Neural cell (in vitro differentiated cells): Measurements from ENCODE around the gene SPPL2A. TPM values are rescaled to one million over a fixed set of nuclear protein-coding genes. Genes with fewer than 3 reads are reported as not detected.

Experiments used
- H2AFZ ChIP-seq: fragments of 200-600, 300-800 bp; sonication (generic), shearing (Covaris generic); 2 replicates; pipeline ENCODE4 v1.6.0; 2014; ENCODE audit warnings: low read depth, mild to moderate bottlenecking, antibody characterized with exemption, low read length, moderate library complexity
- H3F3A ChIP-seq: fragments of 200-600 bp; shearing (Covaris generic); 2 replicates; pipeline ENCODE4 v1.6.1; 2016; ENCODE audit warnings: mild to moderate bottlenecking, moderate library complexity, mixed read lengths, antibody characterized with exemption, low read length; ENCODE audit not compliant: insufficient read depth, poor library complexity, severe bottlenecking
- H3K27ac ChIP-seq: fragments of 200-600, 300-800 bp; sonication (generic), shearing (Covaris generic); 2 replicates; pipeline ENCODE4 v1.5.1; 2014; ENCODE audit warnings: mild to moderate bottlenecking, low read length, moderate library complexity
- H3K27me3 ChIP-seq: fragments of 300-800, 200-600 bp; sonication (generic), shearing (Covaris generic); 2 replicates; pipeline ENCODE4 v1.6.0; 2014; ENCODE audit warnings: mild to moderate bottlenecking, low read depth, low read length, moderate library complexity; ENCODE audit not compliant: insufficient read depth
- H3K36me3 ChIP-seq: fragments of 300-800, 200-600 bp; sonication (generic), shearing (Covaris generic); 2 replicates; pipeline ENCODE4 v1.5.1; 2014; ENCODE audit warnings: mild to moderate bottlenecking, antibody characterized with exemption, low read length, moderate library complexity; ENCODE audit not compliant: insufficient read depth
- H3K4me2 ChIP-seq: fragments of 300-800, 200-600 bp; sonication (generic), shearing (Covaris generic); 2 replicates; pipeline ENCODE4 v1.6.0; 2014; ENCODE audit warnings: mild to moderate bottlenecking, low read length
- H3K4me3 ChIP-seq: fragments of 300-800, 200-600 bp; sonication (generic), shearing (Covaris generic); 2 replicates; pipeline ENCODE4 v1.5.1; 2014; ENCODE audit warnings: mild to moderate bottlenecking, low read length, moderate library complexity
- H3K79me2 ChIP-seq: fragments of 200-600 bp; shearing (Covaris generic); replicated peaks from 2 replicates; pipeline ENCODE4 v1.6.0; 2014; ENCODE audit warnings: mild to moderate bottlenecking, low read length, moderate library complexity; ENCODE audit not compliant: insufficient read depth
- H3K9ac ChIP-seq: fragments of 300-800, 200-600 bp; sonication (generic), shearing (Covaris generic); 2 replicates; pipeline ENCODE4 v1.6.1; 2016; ENCODE audit warnings: mild to moderate bottlenecking, low read length, mixed read lengths
- H3K9me2 ChIP-seq: fragments of 200-600 bp; shearing (Covaris generic); 2 replicates; pipeline ENCODE4 v1.6.1; 2016; ENCODE audit warnings: mild to moderate bottlenecking, low read length, mixed read lengths; ENCODE audit not compliant: insufficient read depth
- H3K9me3 ChIP-seq: fragments of 200-600, 300-800 bp; sonication (generic), shearing (Covaris generic); 2 replicates; pipeline ENCODE4 v1.6.1; 2016; ENCODE audit warnings: mild to moderate bottlenecking, mixed run types, low read length, moderate library complexity, mixed read lengths
- H4K20me1 ChIP-seq: fragments of 200-600 bp; shearing (Covaris generic); 2 replicates; pipeline ENCODE4 v1.6.1; 2016; ENCODE audit warnings: mild to moderate bottlenecking, mixed run types; ENCODE audit not compliant: insufficient read depth
- CTCF ChIP-seq: fragments of 450-650 bp; IDR thresholded peaks from 2 replicates; pipeline ENCODE4 v1.5.1; 2014; ENCODE audit warnings: antibody characterized with exemption, mild to moderate bottlenecking, moderate library complexity; ENCODE audit not compliant: poor library complexity, severe bottlenecking
- EP300 ChIP-seq: fragments of 450-650 bp; conservative IDR thresholded peaks from 2 replicates; pipeline ENCODE4 v1.6.1; 2014; ENCODE audit warnings: antibody characterized with exemption, mild to moderate bottlenecking, moderate library complexity; ENCODE audit not compliant: poor library complexity, severe bottlenecking
- EZH2 ChIP-seq: fragments of 200-600, 300-800 bp; shearing (Covaris generic), sonication (generic); IDR thresholded peaks from 2 replicates; pipeline ENCODE4 v1.6.1; 2014; ENCODE audit warnings: antibody characterized with exemption, low read length, borderline replicate concordance, mild to moderate bottlenecking; ENCODE audit not compliant: insufficient read depth, poor library complexity, severe bottlenecking
- MXI1 ChIP-seq: fragments of 450-650 bp; conservative IDR thresholded peaks from 2 replicates; pipeline ENCODE4 v1.6.1; 2014; ENCODE audit warnings: antibody characterized with exemption, mild to moderate bottlenecking; ENCODE audit not compliant: poor library complexity, severe bottlenecking
- POLR2AphosphoS5 ChIP-seq: IDR thresholded peaks from 2 replicates; pipeline ENCODE4 v1.6.1; 2012
- RAD21 ChIP-seq: fragments of 450-650 bp; conservative IDR thresholded peaks from 2 replicates; pipeline ENCODE4 v1.6.1; 2014; ENCODE audit warnings: antibody characterized with exemption, mild to moderate bottlenecking, moderate library complexity
- REST ChIP-seq: IDR thresholded peaks from 2 replicates; pipeline ENCODE4 v1.6.1; 2012; ENCODE audit warnings: borderline replicate concordance
- SMC3 ChIP-seq: fragments of 450-650 bp; conservative IDR thresholded peaks from 2 replicates; pipeline ENCODE4 v1.6.1; 2014; ENCODE audit warnings: antibody characterized with exemption, mild to moderate bottlenecking, moderate library complexity; ENCODE audit not compliant: poor library complexity
- TAF1 ChIP-seq: IDR thresholded peaks from 2 replicates; pipeline ENCODE4 v1.6.1; 2012; ENCODE audit warnings: low read depth
- polyA plus RNA-seq: library from polyadenylated mRNA; depleted of rRNA; stranded (reverse); fragments of >200 nt; gene quantifications from 2 replicates; pipeline ENCODE4 v1.2.3, GENCODE V29; 2014

SPPL2A gene
- polyA plus RNA-seq, 1 donor from 2014 or later: 29.9 TPM

- Histone ChIP-seq H3K9me3 (no peaks in the 10 kb centered on the region), H3K79me2 (peaks cover 30% of the 10 kb centered on the region)
Measured at GRCh38 chr15:50764461-50765194, 878 bp downstream of the SPPL2A start.

More at GRCh38 chr15:50764461-50765194, 878 bp downstream of the SPPL2A start:
- Histone ChIP-seq H2AFZ (peak overlapping the region; percentile 74), H3K4me2 (peak overlapping the region; percentile 90), H4K20me1 (no peaks in the 10 kb centered on the region), H3K27me3 (no peaks in the 10 kb centered on the region), H3K4me3 (peak overlapping the region; percentile 92), H3K27ac (peak overlapping the region; percentile 53), H3K36me3 (no peaks in the 10 kb centered on the region), H3F3A (no peaks in the 10 kb centered on the region), H3K9me2 (no peaks in the 10 kb centered on the region), H3K9ac (peak overlapping the region; percentile 75)
- TF ChIP-seq REST: no peak
- TF ChIP-seq TAF1: no peak
- no peak for TF ChIP-seq MXI1
- no peak for TF ChIP-seq EZH2
- no peak for TF ChIP-seq SMC3
- TF ChIP-seq POLR2AphosphoS5: no peak
- no peak for TF ChIP-seq RAD21
- TF ChIP-seq CTCF: no peak
- TF ChIP-seq EP300: no peak
